ENCODE data around the gene PPP1R8.
"Not testable (repeated sequence)": the region's sequence is repeated elsewhere in the genome, so short reads cannot be mapped to it uniquely, and the experiment has no call there.

DNA sequence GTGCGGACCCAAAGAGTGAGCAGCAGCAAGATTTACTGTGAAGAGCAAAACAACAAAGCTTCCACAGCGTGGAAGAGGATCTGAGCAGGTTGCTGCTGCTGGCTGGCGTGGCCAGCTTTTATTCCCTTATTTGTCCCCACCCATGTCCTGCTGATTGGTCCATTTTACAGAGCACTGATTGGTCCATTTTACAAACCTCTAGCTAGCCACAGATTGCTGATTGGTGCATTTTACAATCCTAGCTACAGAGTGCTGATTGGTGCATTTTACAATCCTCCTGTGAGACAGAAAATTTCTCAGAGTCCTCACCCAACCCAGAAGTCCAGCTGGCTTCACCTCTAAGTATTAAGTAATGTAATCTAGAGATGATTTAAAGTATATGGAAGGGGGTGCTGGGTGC lies 40.3 kb upstream of the PPP1R8 start:
- TF ChIP-seq, protein P1, sequence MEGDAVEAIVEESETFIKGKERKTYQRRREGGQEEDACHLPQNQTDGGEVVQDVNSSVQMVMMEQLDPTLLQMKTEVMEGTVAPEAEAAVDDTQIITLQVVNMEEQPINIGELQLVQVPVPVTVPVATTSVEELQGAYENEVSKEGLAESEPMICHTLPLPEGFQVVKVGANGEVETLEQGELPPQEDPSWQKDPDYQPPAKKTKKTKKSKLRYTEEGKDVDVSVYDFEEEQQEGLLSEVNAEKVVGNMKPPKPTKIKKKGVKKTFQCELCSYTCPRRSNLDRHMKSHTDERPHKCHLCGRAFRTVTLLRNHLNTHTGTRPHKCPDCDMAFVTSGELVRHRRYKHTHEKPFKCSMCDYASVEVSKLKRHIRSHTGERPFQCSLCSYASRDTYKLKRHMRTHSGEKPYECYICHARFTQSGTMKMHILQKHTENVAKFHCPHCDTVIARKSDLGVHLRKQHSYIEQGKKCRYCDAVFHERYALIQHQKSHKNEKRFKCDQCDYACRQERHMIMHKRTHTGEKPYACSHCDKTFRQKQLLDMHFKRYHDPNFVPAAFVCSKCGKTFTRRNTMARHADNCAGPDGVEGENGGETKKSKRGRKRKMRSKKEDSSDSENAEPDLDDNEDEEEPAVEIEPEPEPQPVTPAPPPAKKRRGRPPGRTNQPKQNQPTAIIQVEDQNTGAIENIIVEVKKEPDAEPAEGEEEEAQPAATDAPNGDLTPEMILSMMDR (IDR thresholded peaks at IDR 0.05; ENCODE audit: low read length), result not testable (repeated sequence)
- TF ChIP-seq EZH2 (IDR thresholded peaks at IDR 0.05; ENCODE audit: borderline replicate concordance, low read length), result not testable (repeated sequence)
